GM18951 (cell line): Measurements from ENCODE around the gene SLC17A8.

ENCODE experiments used
- POLR2A ChIP-seq: IDR thresholded peaks from 4 replicates; pipeline ENCODE4 v1.6.1; 2011; ENCODE audit warnings: mild to moderate bottlenecking; ENCODE audit not compliant: insufficient read length, insufficient read depth; ENCODE audit errors: extremely low read depth
- in situ Hi-C: fragments of 300-500 bp; cut with MboI; formaldehyde crosslinking; loops from one replicate; pipeline ENCODE4 v1.12.0; 2022; ENCODE audit warnings: low sequenced_read_pairs, mixed read lengths, inconsistent platforms; ENCODE audit not compliant: unreplicated experiment

SLC17A8 gene

DNA sequence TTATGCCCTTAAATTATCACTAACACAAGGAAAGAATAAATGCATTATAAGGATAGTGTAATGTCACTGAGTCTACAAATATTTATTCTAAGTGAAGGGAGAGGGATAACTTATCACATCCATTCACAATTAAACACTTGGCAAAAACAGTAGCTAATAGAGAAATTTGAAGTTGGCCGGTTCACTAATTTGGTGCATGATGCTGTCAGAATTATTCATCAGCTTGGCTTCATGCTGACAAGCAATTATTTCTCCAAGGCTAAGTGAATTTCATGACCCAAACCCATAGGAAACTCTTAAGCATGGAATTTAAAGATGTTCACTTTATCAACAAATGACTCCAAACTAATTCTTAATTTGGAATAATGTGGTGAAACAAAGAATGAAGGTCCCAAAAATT lies 91.8 kb downstream of the SLC17A8 start:
- in situ Hi-C loops = no loop called here
- TF ChIP-seq POLR2A = no peak

DNA sequence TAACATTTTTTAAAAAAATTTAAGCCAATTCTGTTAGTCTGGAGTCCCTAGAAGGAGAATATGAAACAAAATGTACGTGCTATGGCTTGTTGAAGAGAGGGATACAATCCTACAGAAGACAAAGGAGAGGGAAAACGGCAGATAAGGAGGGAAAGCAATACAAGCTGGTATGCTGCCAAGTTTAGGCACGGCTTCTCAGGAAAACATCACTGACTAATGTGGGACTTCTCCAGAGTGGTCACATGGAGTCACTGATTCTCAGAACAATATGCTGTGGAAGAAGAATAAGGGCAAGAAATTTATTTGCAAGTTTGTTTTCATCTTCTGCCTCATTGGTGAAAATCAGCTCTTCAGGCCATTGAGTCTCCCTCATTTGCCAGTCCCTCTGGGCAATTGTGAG lies 93.9 kb downstream of the SLC17A8 start:
- no peak for TF ChIP-seq POLR2A
- in situ Hi-C loops = no loop called here

DNA sequence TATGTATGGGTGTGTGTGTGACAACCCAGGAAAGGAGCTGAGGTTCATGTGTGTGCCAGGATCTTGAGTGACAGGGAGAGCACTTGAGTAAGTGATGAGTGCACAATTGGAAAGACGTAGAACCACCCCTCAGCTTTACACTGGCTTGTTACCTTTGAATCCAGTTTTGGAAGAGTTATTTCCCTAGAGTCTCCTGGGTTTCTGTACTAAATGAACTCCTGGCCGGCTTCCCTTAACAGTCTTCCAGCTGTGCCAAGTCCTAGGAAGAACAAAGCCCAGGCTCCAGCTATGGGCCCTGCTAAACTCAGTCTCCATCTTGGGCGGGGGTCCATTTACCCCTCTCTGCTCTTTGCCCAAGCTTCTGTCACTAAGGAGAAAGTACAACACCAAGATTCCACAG lies 97.1 kb downstream of the SLC17A8 start:
- in situ Hi-C loops = no loop called here
- no peak for TF ChIP-seq POLR2A

DNA sequence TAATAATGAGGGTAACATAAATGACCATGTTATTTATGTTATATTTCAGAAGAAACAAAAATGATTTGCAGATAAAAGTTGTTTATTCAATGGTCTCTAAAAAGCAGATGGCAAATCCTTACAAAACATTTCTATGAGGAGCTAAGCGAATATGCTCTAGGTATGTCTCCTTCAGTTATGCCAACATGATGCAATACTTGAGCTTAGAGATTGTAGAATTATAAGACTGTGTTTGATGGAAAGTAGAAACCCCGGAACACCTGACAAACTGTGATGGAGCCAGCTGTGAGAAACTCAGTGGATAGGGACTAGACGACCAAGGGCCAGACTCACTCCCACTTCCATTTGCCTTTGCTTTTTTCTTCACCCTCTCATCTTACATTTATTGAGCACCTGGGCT lies 99.0 kb downstream of the SLC17A8 start:
- in situ Hi-C loops = no loop called here
- TF ChIP-seq POLR2A = no peak

DNA sequence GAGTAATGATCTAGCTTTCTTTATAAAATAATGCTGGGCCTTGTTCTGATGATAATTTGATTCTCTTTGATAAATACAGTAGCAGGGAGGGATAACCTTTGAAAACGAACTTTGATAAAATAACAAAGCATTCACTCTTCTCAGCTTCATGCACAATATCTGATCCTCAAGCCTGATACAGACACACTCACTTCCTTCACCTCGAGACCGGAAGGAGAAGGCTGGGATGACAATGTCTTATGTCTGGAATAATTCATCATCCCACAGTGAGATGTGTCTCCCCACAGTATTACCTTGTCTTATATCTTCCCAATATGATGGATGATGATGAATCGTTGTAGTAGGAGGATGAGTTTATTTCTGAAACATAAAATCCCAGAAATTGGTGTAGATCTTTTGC lies 101.3 kb downstream of the SLC17A8 start:
- no peak for TF ChIP-seq POLR2A
- in situ Hi-C loops = no loop called here

DNA sequence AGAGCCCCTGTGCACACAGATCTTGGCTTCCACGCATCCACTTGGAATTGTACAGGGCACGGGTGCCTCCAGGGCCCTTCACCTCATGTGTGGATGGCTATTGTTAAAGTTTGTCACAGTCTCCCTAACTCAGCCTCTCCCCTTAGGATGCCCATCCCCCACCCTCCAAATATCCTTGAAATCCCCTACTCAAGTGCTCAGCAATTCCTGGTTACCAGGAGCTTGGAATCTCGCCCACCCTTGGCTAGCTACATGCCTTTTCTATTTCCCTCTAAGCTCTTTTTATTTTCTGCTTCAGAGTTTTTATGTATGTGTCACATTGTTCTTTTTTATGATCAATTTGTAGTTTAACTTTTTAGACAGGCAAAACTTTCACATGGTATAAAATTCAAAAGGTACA lies 103.8 kb downstream of the SLC17A8 start:
- no peak for TF ChIP-seq POLR2A
- in situ Hi-C loops = no loop called here

DNA sequence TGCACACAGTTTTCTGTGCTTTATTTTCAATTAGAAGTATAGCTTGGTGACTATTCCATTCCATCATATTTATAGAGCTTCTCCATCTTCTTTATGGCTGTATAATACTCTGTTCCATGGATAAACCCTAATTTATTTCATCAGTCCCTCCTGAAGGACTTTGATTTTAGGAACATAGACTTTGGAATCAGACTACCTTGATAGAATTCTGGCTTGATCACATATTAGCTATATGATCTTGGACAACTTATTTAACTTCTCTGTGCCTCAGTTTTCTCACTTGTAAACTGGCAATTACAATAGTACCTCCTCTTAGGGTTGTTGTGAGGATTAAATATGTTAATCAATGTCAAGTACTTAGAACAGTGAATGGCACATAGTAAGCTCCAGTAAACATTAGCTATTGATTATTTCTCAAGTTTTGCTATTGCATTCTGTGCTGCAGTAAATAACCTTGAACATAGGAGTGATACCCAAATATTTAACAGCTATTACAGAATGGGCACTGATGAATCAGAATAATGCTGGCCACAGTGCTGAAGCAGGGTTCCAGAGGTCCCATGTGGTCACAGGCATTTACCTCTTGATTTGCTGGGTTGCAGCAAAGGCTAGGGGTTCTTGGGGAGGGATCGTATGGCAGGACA lies 104.6 kb downstream of the SLC17A8 start:
- TF ChIP-seq POLR2A = no peak
- in situ Hi-C loops = no loop called here

DNA sequence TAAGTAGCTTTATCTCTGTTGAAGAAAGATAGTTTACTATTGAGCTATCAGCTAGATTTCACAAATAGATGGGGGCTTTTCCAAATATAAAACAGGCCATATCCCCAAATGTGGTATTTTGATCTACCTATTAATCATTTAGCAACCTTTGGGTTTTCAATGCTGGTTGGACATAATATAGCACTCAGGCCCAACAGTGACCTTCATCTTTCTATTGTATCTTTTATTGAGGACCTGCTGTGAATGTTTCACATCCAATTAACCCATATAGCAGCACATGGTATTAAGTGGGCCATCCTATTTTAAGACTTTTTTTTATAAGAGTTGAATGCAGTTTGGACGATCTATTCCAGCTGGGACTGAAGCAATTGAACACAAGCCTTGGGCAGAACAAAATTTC lies 106.8 kb downstream of the SLC17A8 start:
- in situ Hi-C loops = no loop called here
- TF ChIP-seq POLR2A = no peak

DNA sequence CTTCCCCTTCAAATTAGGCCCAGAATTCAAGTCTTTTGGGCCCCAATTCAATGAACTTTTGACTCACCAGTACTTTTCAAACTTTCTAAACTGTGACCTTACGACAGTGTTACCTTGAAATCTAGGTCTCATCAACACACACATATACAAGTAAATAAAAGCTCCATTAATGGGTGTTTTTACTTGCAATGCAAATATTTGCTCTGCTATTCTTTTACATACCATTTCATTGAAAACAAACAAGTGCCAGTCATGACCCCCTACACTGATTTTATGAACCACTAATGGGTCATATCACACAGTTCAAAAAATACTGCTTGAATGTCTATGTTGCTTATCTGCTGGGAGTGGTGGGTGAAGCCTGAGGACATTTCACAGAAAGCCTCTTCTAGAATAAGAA lies 107.7 kb downstream of the SLC17A8 start:
- no peak for TF ChIP-seq POLR2A
- in situ Hi-C loops = no loop called here

DNA sequence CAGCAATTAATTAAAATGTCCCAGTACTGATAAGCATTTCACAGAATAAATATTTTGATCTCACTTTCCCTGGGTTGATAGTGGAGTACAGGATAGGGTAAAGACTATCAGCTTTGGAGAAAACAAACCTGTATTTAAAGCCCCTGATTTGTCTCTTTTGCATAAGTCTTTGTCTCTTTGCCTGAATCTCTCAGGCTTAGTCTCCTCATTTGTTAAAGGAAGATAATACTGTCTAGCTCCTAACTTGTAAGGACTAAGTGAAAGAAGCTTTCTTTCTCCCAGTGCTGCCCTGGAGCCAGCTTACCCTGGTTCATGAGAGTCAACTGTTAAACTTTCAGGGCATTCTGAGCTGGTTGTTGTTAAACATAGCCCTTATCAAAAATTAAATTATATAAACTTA lies 111.3 kb downstream of the SLC17A8 start:
- in situ Hi-C loops = no loop called here

More for the DNA sequence above, 111.3 kb downstream of the SLC17A8 start:
- no peak for TF ChIP-seq POLR2A
